Measurements from ENCODE around the gene ACACA.

ACACA gene

DNA sequence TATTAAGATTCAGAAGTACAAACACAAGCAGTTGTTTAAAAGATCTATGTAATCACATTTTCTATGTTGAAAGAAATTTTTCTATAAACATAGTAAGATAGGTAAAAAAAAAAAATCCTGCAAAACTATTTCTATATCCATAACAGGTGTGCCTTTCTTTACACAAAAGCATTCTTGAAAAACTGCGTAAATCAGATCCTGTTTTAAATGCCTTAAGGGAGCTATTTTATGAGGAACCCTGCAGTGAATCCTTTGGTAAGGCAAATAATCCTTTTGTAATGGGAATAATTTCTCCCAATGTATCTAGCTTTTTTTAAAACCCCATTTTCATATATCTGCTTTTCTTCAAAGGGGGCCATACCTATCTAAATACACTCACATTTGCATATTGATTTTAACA, 300.6 kb downstream of the ACACA start:
- DNase-seq (ENCODE audit: low read depth in 4 of 4, low spot score in 1 of 4), result no peak

DNA sequence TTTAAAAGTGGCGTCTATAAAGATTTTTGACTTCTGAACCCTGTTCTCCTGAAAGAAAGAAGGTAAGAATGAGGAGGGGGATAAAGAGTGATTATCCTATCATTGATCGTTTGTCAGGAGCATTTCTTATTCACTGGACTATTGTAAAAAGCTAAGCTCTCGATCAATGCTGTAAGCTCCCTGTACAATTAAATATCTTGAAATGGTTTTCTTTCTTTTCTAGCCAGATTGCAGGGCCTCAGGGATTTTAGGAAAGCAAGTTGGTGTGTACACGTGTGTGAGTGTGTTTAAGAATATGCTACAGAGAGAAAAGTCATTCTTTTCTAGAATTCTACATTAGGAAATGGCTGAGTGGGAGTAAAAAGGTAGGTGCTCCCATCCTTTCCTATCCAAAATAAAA, 303.4 kb downstream of the ACACA start:
- no peak for DNase-seq (ENCODE audit: low read depth in 4 of 4, low spot score in 1 of 4)

- no peak for DNase-seq (ENCODE audit: low read depth in 4 of 4, low spot score in 1 of 4)
Measured at GRCh38 chr17:37101306-37101705, 305.3 kb downstream of the ACACA start.

GRCh38 chr17:37100231-37100630, 306.4 kb downstream of the ACACA start:
- no peak for DNase-seq (ENCODE audit: low read depth in 4 of 4, low spot score in 1 of 4)

DNA sequence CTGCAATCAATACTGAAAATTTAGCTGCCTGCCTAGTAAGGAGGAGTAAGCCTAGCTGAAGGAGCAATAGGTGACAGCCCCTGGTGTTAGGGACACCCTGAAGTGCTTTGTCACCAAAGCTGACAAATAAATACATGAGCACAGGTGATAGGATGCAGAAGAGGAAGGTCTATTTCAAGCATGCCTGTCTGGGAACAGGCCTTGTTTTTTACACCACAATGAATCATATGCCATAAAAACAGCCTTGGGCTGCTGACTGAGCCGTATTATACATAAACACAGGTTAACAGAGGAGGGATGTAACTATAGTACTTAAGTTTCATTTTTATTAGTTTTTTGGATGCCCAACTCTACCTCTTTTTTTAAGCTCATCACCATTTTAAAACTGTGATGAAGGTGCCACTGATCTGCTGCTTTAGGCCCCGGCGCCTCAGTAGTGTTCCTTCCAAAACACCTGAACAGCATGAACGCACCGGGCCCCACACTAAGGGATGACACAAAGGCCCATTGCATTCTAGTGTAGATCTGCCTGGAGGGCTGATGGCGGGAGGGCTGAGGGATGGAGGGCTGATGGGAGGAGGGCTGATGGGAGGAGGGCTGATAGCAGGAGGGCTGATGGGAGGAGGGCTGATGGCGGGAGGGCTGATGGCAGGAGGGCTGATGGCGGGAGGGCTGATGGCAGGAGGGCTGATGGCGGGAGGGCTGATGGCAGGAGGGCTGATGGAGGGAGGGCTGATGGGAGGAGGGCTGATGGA, 307.5 kb downstream of the ACACA start:
- DNase-seq (ENCODE audit: low read depth in 4 of 4, low spot score in 1 of 4), result no peak

GRCh38 chr17:37098152-37098551, 308.5 kb downstream of the ACACA start:
- DNase-seq (ENCODE audit: low read depth in 4 of 4, low spot score in 1 of 4), result no peak

- no peak for DNase-seq (ENCODE audit: low read depth in 4 of 4, low spot score in 1 of 4)
Measured at GRCh38 chr17:37097154-37097553, 309.5 kb downstream of the ACACA start.

GRCh38 chr17:37096071-37096470, 310.6 kb downstream of the ACACA start:
- no peak for DNase-seq (ENCODE audit: low read depth in 4 of 4, low spot score in 1 of 4)

DNA sequence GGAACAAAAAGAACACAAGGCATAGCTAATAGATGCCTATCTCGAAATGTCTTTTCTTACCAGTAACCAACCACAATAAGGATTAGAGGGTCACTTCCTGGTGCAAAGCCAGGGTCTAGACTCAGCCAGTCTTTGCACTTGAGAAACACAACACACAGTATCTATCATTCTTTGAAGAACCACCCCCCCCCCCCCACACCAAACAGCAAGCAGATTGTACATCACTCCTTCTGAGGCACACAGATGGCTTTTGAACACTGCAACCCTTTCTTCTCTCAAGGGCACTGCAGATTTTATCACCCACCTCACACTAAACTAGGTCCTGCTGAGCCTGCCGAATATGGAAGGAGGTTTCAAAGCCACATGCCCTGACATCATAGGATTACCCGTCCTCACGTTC, 312.2 kb downstream of the ACACA start:
- no peak for DNase-seq (ENCODE audit: low read depth in 4 of 4, low spot score in 1 of 4)

DNA sequence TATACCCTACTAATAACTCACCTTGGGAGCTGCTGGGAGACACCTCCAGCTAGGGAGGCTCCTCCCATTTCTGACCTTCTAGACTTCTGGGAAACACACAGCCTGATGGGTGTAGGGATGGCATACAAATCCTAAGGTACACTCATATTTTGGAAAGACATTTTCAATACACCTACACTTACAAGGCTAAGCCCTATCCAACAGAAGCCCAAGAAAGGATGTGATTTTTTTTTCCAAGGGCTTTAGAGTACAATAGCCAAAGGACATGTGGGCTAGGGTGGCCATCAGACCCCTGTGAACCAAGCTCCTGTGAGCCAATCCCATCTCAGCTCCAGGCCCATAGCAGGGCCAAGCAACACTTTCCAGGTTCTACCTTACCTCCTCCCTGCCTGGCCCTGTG, 313.9 kb downstream of the ACACA start:
- no peak for DNase-seq (ENCODE audit: low read depth in 4 of 4, low spot score in 1 of 4)

DNA sequence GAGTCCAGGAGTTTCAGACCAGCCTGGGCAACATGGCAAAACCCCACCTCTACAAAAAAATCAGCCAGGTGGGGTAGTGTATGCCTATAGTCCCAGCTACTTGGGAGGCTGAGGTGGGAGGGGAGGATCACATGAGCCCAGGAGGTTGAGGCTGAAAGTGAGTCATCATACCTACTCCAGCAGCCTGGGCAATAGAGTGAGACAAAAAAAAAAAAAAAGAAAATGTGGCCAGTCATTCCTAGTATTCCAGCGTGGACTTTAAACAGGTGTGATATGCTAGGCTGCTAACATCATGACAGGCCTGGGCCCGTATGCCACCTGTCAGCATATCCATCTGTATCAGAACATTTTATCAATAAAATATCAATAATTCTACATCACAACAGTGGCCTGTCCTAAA, 314.6 kb downstream of the ACACA start:
- no peak for DNase-seq (ENCODE audit: low read depth in 4 of 4, low spot score in 1 of 4)

GRCh38 chr17:37090941-37091340, 315.7 kb downstream of the ACACA start:
- DNase-seq (ENCODE audit: low read depth in 4 of 4, low spot score in 1 of 4), result no peak

DNA sequence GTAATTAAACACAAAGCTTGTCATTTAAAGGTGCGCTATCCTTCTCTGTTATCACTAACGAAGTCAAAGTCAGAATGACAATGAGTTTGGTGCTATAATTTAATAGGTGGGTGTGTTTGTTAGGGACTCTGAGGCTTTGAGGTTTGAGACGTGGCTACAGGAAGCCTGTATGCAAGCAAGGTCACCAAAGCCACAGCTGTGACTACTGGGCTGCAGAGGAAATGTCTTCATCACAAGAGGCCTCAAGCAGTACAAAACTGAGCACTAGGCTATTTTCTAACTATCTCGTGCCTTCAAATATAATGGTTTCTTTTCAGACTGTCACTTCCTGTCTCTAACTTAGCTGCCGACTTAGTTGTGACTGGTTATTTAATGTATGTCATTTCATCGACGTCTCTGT, 316.7 kb downstream of the ACACA start:
- DNase-seq (ENCODE audit: low read depth in 4 of 4, low spot score in 1 of 4), result peak in 1 of 4 experiments; percentile 2

DNA sequence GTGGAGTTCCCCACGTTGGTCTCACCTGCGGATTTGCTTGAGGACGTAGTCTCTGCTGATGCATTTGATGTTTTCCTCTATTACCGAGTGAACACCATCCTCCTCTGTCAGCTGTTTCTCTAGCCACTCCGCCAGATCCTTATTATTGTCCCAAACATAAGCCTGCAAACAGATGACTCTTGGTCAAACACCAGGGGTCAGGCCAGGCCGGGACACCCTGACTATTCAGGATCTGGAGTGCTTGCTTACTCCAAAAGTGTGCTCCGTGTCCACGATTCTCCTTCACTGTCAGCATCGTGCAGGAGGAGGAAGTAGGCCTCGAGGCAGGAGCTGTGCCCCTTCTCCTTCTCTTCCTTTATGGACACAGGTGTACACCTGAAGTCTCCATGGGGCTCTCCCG, 317.7 kb downstream of the ACACA start:
- DNase-seq (ENCODE audit: low read depth in 4 of 4, low spot score in 1 of 4), result no peak

GRCh38 chr17:37088459-37088858, 318.2 kb downstream of the ACACA start:
- DNase-seq (ENCODE audit: low read depth in 4 of 4, low spot score in 1 of 4), result no peak

GRCh38 chr17:37087683-37088082, 319.0 kb downstream of the ACACA start:
- DNase-seq (ENCODE audit: low read depth in 4 of 4, low spot score in 1 of 4), result no peak

GRCh38 chr17:37086948-37087347, 319.7 kb downstream of the ACACA start:
- no peak for DNase-seq (ENCODE audit: low read depth in 4 of 4, low spot score in 1 of 4)

GRCh38 chr17:37086334-37086733, 320.3 kb downstream of the ACACA start:
- no peak for DNase-seq (ENCODE audit: low read depth in 4 of 4, low spot score in 1 of 4)

DNA sequence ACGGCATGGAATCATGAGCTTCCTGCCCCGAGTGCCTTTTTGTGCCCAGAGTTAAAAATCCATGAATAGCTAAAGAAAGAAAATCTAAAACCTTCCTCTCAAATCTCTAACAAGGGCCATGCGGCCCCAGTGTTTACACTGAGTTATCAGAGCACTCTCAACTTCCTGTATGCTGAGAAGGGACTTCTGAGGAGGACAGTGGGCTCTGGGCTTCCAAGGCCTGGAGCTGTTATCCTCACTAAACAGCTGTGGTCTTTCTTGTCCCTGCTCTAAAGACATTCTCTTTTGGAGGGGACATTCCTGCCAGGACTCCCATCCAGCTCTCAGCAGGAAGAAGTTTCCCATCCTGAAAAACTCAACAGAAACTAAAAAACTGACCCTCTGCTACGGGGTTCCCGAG, 322.3 kb downstream of the ACACA start:
- no peak for DNase-seq (ENCODE audit: low read depth in 4 of 4, low spot score in 1 of 4)

- DNase-seq (ENCODE audit: low read depth in 4 of 4, low spot score in 1 of 4), result no peak
Measured at GRCh38 chr17:37083456-37083855, 323.2 kb downstream of the ACACA start.

- no peak for DNase-seq (ENCODE audit: low read depth in 4 of 4, low spot score in 1 of 4)
Measured at GRCh38 chr17:37082985-37083384, 323.7 kb downstream of the ACACA start.

- no peak for DNase-seq (ENCODE audit: low read depth in 4 of 4, low spot score in 1 of 4)
Measured at GRCh38 chr17:37082311-37082860, 324.2 kb downstream of the ACACA start.

GRCh38 chr17:37081287-37081686, 325.3 kb downstream of the ACACA start:
- no peak for DNase-seq (ENCODE audit: low read depth in 4 of 4, low spot score in 1 of 4)

Measured in stimulated activated CD4-positive, alpha-beta T cell treated with anti-CD3 and anti-CD28 coated beads, Interleukin-1b, Interleukin-23, amount 100 ng/mL, for 24 hours (primary cell).